Activated T-cell treated with anti-CD3 and anti-CD28 coated beads, Interleukin-2, amount 50 U/mL, for 48 hours (primary cell): ENCODE measurements around the gene THY1.
"Not testable (repeated sequence)": the region's sequence is repeated elsewhere in the genome, so short reads cannot be mapped to it uniquely, and the experiment has no call there.

Source experiments
- DNase-seq, 2 experiments: peaks; one replicate each; pipeline ENCODE4 v3.0.0-alpha.2; 2020

THY1 gene

DNA sequence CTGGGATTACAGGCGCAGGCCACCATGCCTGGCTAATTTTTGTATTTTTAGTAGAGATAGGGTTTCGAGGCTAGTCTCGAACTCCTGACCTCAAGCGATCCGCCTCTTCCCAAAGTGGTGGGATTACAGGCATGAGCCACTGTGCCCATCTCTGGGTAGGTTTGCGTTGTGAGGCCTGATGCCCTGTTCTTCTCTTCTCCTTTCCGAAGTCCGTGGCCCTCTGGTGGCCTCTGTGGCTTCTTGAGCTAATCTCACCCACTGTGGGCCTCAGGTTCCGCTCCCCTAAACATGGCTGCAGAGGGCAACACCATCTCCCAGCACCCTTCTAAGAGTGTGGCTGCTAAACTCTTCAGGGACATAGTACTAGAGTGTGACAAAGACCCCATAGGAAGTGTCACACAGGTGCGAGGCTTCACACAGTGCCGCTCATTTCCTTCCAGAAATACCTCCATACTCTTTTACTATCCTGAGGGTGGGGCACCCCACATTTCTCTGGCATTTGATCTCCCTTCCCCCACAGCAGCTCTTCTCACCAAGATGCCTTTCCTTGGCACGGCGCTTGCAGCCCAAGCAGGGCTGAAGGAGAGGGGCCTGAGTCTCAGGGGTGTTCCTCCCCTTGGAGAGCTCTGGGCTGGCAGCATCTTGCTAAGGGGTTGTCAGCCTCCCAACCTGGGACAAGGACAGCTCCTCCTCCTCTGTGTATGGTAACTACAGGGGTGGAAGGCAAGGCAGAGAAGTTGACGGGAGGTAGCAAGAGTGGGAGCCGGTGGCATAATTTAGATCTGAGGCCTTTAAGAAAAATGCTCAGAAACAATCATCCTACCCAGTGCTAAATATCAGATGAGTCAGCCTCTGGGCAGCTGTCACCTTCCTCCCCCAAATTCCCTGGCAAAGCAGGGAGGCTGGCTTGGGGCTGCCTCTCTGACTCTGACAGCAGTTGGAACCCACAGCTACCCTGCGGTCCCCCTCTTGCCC is 6.1 kb downstream of the THY1 start:
- DNase-seq, result no peak

GRCh38 chr11:119415966-119416365 is 7.0 kb downstream of the THY1 start:
- DNase-seq, result no peak

- no peak for DNase-seq
Observed at GRCh38 chr11:119415517-119415916, 7.5 kb downstream of the THY1 start.

GRCh38 chr11:119414734-119415133 is 8.2 kb downstream of the THY1 start:
- DNase-seq, result no peak

GRCh38 chr11:119414321-119414720 is 8.7 kb downstream of the THY1 start:
- DNase-seq, result no peak

- DNase-seq, result no peak
Observed at GRCh38 chr11:119412072-119412471, 10.9 kb downstream of the THY1 start.

- DNase-seq, result no peak
Observed at GRCh38 chr11:119410501-119410900, 12.5 kb downstream of the THY1 start.

DNA sequence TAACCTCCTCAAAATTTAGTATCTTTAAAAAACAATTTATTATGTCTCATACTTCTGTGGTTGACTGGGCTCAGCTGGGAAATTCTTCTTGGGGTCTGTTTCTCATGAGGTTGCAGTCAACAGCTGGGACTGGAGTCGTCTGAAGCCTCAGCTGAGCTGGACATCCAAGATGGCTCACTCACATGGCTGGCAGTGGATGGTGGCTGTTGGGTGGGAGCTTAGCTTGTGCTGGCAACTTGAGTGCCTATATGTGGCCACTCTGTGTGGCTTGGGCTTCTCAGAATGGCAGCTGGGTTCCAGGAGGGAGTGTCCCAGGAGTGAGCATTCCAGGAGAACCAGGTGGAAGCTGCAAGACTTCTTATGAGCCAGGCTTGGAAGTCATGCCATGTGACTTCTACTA is 13.2 kb downstream of the THY1 start:
- no peak for DNase-seq

GRCh38 chr11:119406005-119406404 is 17.0 kb downstream of the THY1 start:
- DNase-seq, result no peak

GRCh38 chr11:119405448-119405847 is 17.5 kb downstream of the THY1 start:
- DNase-seq, result not testable (repeated sequence)

DNA sequence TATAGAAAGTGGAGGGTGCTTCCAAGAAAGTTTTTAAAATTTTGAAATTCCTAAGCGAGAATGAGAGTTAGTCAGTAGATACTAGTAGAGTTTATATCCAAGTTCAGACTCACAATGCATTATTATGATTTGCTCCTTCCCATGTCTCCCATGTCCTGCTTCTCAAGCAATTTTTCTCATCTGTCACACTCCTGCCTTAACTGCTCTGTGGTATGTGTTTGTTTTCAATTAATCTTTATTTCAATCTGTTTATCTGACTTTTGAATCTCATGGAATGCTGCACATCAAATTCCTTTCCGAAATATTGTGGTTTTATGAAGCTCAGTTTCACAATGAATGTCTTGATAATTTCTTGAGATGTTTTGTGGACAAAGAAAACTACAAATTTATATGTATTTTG is 18.1 kb downstream of the THY1 start:
- DNase-seq, result no peak

- DNase-seq, result no peak
Observed at GRCh38 chr11:119403021-119403420, 20.0 kb downstream of the THY1 start.

- DNase-seq, result no peak
Observed at GRCh38 chr11:119402470-119402869, 20.5 kb downstream of the THY1 start.

GRCh38 chr11:119400860-119401259 is 22.1 kb downstream of the THY1 start:
- no peak for DNase-seq

DNA sequence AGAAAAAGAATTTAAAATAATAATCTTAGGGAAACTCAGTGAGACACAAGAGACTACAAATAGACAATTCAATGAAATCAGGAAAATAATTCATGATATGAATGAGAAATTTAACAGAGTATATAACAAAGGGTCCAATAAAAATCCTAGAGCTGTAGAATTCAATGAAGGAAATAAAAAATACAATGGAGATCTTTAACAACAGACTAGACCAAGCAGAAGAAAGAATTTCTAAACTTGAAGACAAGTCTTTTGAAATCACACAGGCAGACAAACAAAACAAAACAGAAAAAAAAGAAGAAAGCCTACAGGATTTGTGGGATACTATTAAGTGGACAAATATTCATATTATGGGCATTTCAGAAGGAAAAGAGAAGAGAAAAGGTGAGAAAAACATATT is 25.2 kb downstream of the THY1 start:
- no peak for DNase-seq

DNA sequence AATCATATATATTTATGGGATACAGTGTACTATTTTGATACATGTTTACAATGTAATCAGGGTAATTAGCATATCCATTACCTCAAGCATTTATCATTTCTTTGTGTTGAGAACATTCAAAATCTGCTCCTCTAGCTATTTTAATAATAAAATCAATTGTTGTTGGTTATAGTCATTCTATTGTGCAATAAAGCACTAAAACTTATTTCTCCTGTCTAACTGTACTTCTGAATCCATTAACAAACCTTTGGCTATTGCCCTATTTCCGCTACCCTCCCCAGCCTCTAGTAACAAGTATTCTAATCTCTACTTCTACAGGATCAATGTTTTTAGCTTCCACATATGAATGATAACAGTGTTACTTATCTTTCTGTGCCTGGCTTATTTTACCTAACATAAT is 26.1 kb downstream of the THY1 start:
- no peak for DNase-seq

- DNase-seq, result no peak
Observed at GRCh38 chr11:119391275-119391674, 31.7 kb downstream of the THY1 start.

GRCh38 chr11:119389611-119390254 is 33.2 kb downstream of the THY1 start:
- DNase-seq, result no peak

DNA sequence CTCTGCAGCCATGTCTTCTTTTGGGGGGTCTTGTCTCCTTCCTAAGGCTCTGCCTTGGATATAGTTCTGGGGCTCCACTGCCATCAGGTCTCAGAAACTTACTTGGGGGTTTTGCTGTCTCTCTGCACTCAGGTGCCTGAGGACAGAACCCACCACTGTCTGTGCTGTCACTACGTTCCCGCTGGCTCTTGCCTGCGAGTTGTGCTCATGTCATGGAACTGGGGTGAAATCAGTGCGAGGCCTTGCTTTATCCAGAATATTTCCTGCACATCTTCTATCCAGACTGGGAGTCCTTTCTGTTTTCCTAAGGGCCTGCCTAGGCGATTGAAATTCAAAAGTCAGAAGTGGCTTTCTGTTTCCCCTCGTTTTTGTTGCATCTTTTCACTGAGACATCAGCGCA is 34.9 kb downstream of the THY1 start:
- no peak for DNase-seq

DNA sequence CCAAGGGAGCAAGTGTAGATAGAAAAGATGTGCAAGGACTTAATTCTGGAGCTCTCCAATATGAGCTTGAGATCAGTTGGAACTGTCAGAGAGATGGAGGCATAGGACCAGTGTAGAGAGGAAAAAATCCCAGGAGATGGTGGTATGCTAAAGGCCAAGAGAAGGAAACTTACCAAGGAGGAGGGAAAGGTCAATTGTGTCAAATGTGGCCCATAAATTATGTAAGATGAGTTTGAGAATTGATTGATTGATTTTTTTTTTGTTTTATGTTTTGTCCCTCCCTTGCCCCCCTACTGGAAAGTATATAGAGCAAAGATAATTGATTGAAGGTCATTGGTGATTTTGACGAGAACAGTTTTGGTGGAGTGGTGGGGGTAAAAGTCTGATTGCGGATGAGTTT is 38.6 kb downstream of the THY1 start:
- DNase-seq, result no peak

GRCh38 chr11:119382513-119382912 is 40.5 kb downstream of the THY1 start:
- not testable (repeated sequence) for DNase-seq

GRCh38 chr11:119382101-119382500 is 40.9 kb downstream of the THY1 start:
- DNase-seq, result no peak

DNA sequence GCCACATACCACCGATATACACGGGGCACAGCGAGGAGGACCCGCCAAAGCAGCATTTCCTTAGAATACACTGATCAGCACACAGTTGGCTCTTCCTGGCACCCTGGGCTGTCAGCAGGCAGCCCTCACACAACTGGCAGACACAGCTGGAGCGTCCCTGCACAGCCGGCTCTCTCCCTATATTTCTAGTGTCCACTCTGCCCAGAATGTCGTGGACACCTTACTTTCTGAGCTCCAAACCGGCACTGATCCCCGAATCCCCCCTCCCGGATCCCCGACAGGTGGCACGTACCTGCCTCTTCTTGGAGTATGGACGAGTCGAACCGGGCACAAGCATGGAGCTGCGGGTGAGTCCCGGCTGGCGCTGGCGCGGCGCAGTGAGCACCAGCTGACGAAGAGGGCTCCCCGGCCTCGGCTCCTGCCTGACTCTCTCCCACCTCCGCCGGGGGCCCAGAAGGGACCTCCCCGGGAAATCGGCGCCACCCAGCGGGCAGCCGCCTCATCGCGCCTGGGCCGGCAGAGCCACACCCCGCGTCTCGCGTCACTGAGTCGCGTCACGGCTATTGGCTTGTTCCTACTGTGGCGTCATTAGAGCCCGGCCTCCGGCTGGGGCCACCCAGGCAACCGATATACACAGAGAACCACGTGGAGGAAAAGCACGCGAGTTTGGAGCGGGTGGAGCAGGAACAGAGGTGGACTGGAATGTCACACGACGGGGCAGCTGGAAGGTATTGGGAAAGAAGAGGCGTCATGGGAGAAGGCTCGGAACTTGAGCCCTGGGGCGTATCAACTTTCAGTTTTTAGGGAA is 41.6 kb downstream of the THY1 start, which contains the start of gene USP2:
TSS of gene USP2 (minus strand) at position 510 of the 808 bp plus-strand sequence. CDS start 8,210 bp downstream, outside the sequence.
- peak; percentile 99 for DNase-seq
